Activated naive CD4-positive, alpha-beta T cell treated with anti-CD3 and anti-CD28 coated beads, Interleukin-2, amount 10 ng/mL, durations not matched to agents 7 days and 5 days (primary cell): Measurements from ENCODE around the gene INTS6.

Experiments used
- CTCF ChIA-PET: fragments of 350-600 bp; sonication (Branson Sonifier 250); formaldehyde crosslinking; loops from one replicate; lab custom pipeline; 2021; ENCODE audit warnings: antibody characterized with exemption; lab: Charles Lee
- DNase-seq: peaks from one replicate; pipeline ENCODE4 v3.0.0-alpha.2; 2020
- H3K27ac Mint-ChIP-seq: one replicate; pipeline ENCODE4 v1.8.0; 2021; ENCODE audit warnings: mild to moderate bottlenecking, moderate library complexity, mixed read lengths
- H3K27me3 Mint-ChIP-seq: one replicate; pipeline ENCODE4 v1.8.0; 2021; ENCODE audit warnings: mild to moderate bottlenecking, mixed read lengths
- H3K36me3 Mint-ChIP-seq: one replicate; pipeline ENCODE4 v1.8.0; 2021; ENCODE audit warnings: mixed read lengths
- H3K4me1 Mint-ChIP-seq: one replicate; pipeline ENCODE4 v1.8.0; 2021; ENCODE audit warnings: mixed read lengths
- H3K4me3 Mint-ChIP-seq: one replicate; pipeline ENCODE4 v1.8.0; 2021; ENCODE audit warnings: mild to moderate bottlenecking, moderate library complexity, mixed read lengths
- H3K9me3 Mint-ChIP-seq: one replicate; pipeline ENCODE4 v1.8.0; 2021; ENCODE audit warnings: mixed read lengths

The INTS6 gene

GRCh38 chr13:51475727-51476501 lies 23.1 kb upstream of the INTS6 start:
- Mint-ChIP-seq H3K4me3 (no peak overlapping the region), H3K36me3 (no peaks in the 10 kb centered on the region), H3K4me1 (peaks cover 3% of the 10 kb centered on the region), H3K27me3 (no peaks in the 10 kb centered on the region), H3K9me3 (no peaks in the 10 kb centered on the region), H3K27ac (no peak overlapping the region)
- no peak for DNase-seq
- CTCF ChIA-PET, result interaction anchor here (0.8 to 1.3 kb wide), 3 partner anchors 14 to 350 kb away, joined by 4 to 6 read pairs (median 4); no protein-coding TSS in a partner anchor

DNA sequence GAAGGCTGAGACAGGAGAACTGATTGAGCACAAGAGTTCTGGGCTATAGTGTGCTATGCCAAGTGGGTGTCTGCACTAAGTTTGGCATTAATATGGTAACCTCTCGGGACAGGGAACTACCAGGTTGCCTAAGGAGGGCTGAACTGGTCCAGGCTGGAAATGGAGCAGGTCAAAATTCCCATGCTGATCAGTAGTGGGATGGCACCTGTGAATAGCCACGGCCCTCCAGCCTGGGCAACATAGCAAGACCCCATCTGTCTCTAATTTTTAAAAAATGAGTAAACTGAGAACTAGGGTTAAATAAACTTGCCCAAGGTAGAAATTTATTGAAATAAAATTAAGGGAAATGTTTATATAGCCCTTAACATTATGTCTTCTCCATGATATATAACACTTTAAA lies 17.0 kb upstream of the INTS6 start:
- Mint-ChIP-seq H3K27me3 (no peaks in the 10 kb centered on the region), H3K36me3 (no peaks in the 10 kb centered on the region), H3K4me3 (no peak overlapping the region), H3K9me3 (no peaks in the 10 kb centered on the region), H3K27ac (no peak overlapping the region), H3K4me1 (no peaks in the 10 kb centered on the region)
- DNase-seq, result no peak
- CTCF ChIA-PET, result no interaction called here

- DNase-seq, result no peak
- CTCF ChIA-PET, result no interaction called here
- no peaks in the 10 kb centered on the region for H3K4me1 Mint-ChIP-seq
- H3K27me3 Mint-ChIP-seq, result no peaks in the 10 kb centered on the region
- H3K4me3 Mint-ChIP-seq, result no peak overlapping the region
- H3K9me3 Mint-ChIP-seq, result no peaks in the 10 kb centered on the region
- no peaks in the 10 kb centered on the region for H3K36me3 Mint-ChIP-seq
- H3K27ac Mint-ChIP-seq, result no peak overlapping the region
Measured at GRCh38 chr13:51467730-51468129, 14.9 kb upstream of the INTS6 start.

DNA sequence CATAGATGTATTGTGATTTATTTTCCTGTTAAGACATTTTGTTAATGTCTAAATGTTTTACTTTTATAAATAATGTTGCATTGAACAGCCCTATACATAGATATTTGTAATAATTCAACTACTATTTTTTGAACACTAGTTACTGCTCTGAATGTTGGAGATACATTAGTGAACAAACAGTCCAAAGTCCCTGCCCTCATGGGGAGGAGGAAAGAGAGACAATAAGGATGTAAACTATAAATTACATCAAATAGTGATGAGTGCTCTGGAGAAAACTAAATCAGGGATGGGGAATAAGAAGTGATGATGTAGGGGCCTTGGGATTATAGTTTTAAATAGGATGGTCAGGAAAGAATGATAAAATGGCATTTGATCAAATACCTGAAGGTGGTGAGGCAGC lies 12.3 kb upstream of the INTS6 start:
- CTCF ChIA-PET, result no interaction called here
- Mint-ChIP-seq H3K4me3 (no peak overlapping the region), H3K9me3 (no peaks in the 10 kb centered on the region), H3K27ac (no peak overlapping the region), H3K36me3 (peaks cover 7% of the 10 kb centered on the region), H3K4me1 (no peaks in the 10 kb centered on the region), H3K27me3 (no peaks in the 10 kb centered on the region)
- no peak for DNase-seq

DNA sequence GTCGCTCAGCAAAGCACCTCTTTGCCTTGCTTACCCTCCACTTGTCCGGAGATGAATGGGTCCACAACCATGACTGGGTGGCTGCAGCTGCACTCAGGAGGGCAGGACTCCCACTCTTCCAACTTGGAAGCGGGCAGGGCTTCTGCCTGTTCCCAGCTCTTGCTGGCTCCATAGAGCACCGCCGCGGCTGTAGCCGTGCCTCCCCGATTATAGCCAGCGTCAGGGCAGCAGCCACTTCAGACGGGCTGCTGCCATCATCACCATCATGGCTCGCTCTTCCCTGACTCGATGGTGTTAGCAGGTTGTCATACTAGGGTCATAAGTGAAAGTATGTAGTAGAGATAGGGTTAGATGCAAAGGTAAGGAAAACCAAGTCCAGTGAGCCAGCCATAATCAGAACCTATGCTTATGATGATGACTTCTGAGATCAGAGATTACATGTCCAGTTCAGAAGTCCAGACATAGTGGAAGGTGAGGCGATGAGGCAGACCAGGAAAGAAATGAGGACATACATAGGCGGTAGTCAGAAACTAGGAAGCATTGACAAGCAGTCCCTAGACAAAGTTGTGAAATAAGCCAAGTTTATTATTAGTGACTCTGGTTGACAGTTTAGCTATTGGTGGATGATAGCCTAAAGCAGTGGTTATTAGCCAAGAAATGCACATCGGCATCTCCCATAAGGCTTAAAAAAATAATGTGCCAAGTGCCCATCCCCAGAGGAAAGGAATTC lies 4.4 kb upstream of the INTS6 start:
- no peak for DNase-seq
- H3K4me1 Mint-ChIP-seq, result peaks cover 18% of the 10 kb centered on the region
- H3K9me3 Mint-ChIP-seq, result peaks cover 2% of the 10 kb centered on the region
- peaks cover 4% of the 10 kb centered on the region for H3K27me3 Mint-ChIP-seq
- H3K27ac Mint-ChIP-seq, result no peak overlapping the region
- CTCF ChIA-PET, result no interaction called here
- H3K36me3 Mint-ChIP-seq, result peaks cover 37% of the 10 kb centered on the region
- no peak overlapping the region for H3K4me3 Mint-ChIP-seq

DNA sequence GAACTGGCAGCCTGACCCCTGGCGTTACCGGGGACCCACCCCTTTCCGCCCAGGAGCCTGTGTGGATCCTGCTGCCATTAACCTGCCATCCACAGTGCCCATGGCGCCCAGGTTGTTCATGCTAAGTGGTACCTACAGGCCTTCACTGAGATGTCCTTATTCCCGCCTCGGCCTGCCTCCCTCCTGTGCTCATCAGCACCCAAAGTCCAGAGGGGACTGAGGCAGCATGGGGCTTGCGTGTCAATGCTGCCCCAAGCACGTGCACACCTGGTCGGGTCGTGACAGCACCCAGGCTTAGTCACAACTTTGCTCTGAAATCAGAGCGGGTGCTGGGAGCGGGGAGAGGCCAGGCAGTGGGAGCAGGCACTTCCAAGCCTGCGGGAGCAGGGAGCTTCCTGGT lies 3.7 kb upstream of the INTS6 start:
- Mint-ChIP-seq H3K27ac (no peak overlapping the region), H3K4me3 (no peak overlapping the region)
- CTCF ChIA-PET, result no interaction called here

GRCh38 chr13:51455532-51455931 lies 2.7 kb upstream of the INTS6 start:
- peaks cover 23% of the 10 kb centered on the region for H3K4me1 Mint-ChIP-seq
- CTCF ChIA-PET, result interaction anchor here (1.3 kb wide), 1 partner anchor 342 kb away, joined by 4 read pairs; no protein-coding TSS in a partner anchor
- H3K27me3 Mint-ChIP-seq, result peaks cover 4% of the 10 kb centered on the region
- no peak for DNase-seq
- no peak overlapping the region for H3K27ac Mint-ChIP-seq
- H3K4me3 Mint-ChIP-seq, result no peak overlapping the region
- peaks cover 2% of the 10 kb centered on the region for H3K9me3 Mint-ChIP-seq
- H3K36me3 Mint-ChIP-seq, result peaks cover 38% of the 10 kb centered on the region

More for the DNA sequence above, 3.7 kb upstream of the INTS6 start:
- peaks cover 2% of the 10 kb centered on the region for H3K9me3 Mint-ChIP-seq
- H3K4me1 Mint-ChIP-seq, result peaks cover 18% of the 10 kb centered on the region
- H3K36me3 Mint-ChIP-seq, result peaks cover 37% of the 10 kb centered on the region
- no peak for DNase-seq
- peaks cover 4% of the 10 kb centered on the region for H3K27me3 Mint-ChIP-seq

- peak; percentile 53 for DNase-seq
- Mint-ChIP-seq H3K9me3 (peaks cover 2% of the 10 kb centered on the region), H3K27ac (peak overlapping the region; percentile 96), H3K4me3 (peak overlapping the region; percentile 86), H3K36me3 (peaks cover 40% of the 10 kb centered on the region), H3K4me1 (peaks cover 34% of the 10 kb centered on the region), H3K27me3 (peaks cover 4% of the 10 kb centered on the region)
- CTCF ChIA-PET, result interaction anchor here (0.9 to 2.8 kb wide), 6 partner anchors 20 to 344 kb away, joined by 3 to 20 read pairs (median 4); no protein-coding TSS in a partner anchor
Measured at GRCh38 chr13:51453959-51454703, 1.3 kb upstream of the INTS6 start.

- CTCF ChIA-PET, result interaction anchor here (0.9 to 2.8 kb wide), 6 partner anchors 20 to 344 kb away, joined by 3 to 20 read pairs (median 4); no protein-coding TSS in a partner anchor
- DNase-seq, result peak; percentile 87
- peak overlapping the region; percentile 96 for H3K27ac Mint-ChIP-seq
- H3K27me3 Mint-ChIP-seq, result peaks cover 4% of the 10 kb centered on the region
- H3K36me3 Mint-ChIP-seq, result peaks cover 39% of the 10 kb centered on the region
- H3K4me1 Mint-ChIP-seq, result peaks cover 35% of the 10 kb centered on the region
- peak overlapping the region; percentile 86 for H3K4me3 Mint-ChIP-seq
- H3K9me3 Mint-ChIP-seq, result peaks cover 2% of the 10 kb centered on the region
Measured at GRCh38 chr13:51453207-51453958, 547 bp upstream of the INTS6 start.

GRCh38 chr13:51451467-51452360 lies 1.1 kb downstream of the INTS6 start:
- peak; percentile 88 for DNase-seq
- peaks cover 42% of the 10 kb centered on the region for H3K36me3 Mint-ChIP-seq
- peak overlapping the region; percentile 85 for H3K4me3 Mint-ChIP-seq
- CTCF ChIA-PET, result interaction anchor here (0.7 to 2.8 kb wide), 4 partner anchors 326 to 346 kb away, joined by 3 to 20 read pairs (median 8); no protein-coding TSS in a partner anchor
- H3K4me1 Mint-ChIP-seq, result peaks cover 37% of the 10 kb centered on the region
- peaks cover 4% of the 10 kb centered on the region for H3K27me3 Mint-ChIP-seq
- peak overlapping the region; percentile 94 for H3K27ac Mint-ChIP-seq
- peaks cover 2% of the 10 kb centered on the region for H3K9me3 Mint-ChIP-seq

DNA sequence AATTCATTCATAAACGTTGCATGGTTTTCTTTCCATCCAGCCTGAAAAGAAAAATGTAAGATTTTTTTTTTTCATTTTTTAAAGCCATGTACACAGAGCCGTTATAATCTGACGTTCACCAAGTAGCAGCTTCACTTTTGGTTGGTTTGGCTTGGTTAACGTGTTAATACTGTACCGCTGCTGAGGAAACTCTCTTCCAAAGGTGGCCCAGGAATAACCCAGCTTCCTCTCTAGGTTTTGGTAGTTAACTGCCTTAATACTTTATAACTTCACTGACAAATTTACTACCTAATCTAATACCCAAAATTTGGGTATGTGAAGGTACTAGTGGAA lies 1.7 kb downstream of the INTS6 start:
- Mint-ChIP-seq H3K4me3 (peak overlapping the region; percentile 85), H3K27ac (peak overlapping the region; percentile 93), H3K9me3 (peaks cover 2% of the 10 kb centered on the region), H3K27me3 (peaks cover 4% of the 10 kb centered on the region), H3K36me3 (peaks cover 44% of the 10 kb centered on the region), H3K4me1 (peaks cover 37% of the 10 kb centered on the region)
- DNase-seq, result no peak
- CTCF ChIA-PET, result interaction anchor here (0.7 to 2.4 kb wide), 3 partner anchors 326 to 346 kb away, joined by 3 to 11 read pairs (median 4); no protein-coding TSS in a partner anchor

DNA sequence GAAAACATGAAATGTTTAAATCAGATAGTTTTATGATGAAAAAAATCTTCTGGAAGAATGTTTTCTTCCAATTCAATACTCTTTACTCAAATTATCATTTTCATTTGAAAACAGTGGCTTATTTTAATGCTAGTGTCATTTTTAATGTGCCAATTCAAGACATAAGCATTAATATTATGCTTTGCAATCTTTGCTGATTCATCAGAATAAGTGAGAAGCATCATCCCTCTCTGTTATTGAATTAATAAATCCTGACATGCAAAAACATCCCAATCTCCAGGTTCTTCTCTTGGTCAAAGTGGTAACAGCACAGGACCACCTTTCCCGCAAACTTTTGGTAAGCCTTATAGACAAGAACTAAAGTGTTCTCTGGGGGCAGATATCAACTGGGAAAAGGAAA lies 3.8 kb downstream of the INTS6 start:
- Mint-ChIP-seq H3K36me3 (peaks cover 37% of the 10 kb centered on the region), H3K4me1 (peaks cover 20% of the 10 kb centered on the region), H3K4me3 (no peak overlapping the region), H3K27ac (no peak overlapping the region), H3K27me3 (peaks cover 4% of the 10 kb centered on the region), H3K9me3 (no peaks in the 10 kb centered on the region)
- DNase-seq, result no peak
- CTCF ChIA-PET, result no interaction called here
